ENCODE measurements around the gene MIGA2.
"Not testable (repeated sequence)": the region's sequence is repeated elsewhere in the genome, so short reads cannot be mapped to it uniquely, and the experiment has no call there.

MIGA2 gene

GRCh38 chr9:129102791-129103594 lies 66.6 kb downstream of the MIGA2 start:
- no peak for DNase-seq

GRCh38 chr9:129103595-129103965 lies 67.2 kb downstream of the MIGA2 start:
- DNase-seq: no peak

GRCh38 chr9:129104051-129104450 lies 67.6 kb downstream of the MIGA2 start:
- DNase-seq: no peak

GRCh38 chr9:129105857-129106694 lies 69.7 kb downstream of the MIGA2 start:
- DNase-seq: no peak

GRCh38 chr9:129107651-129108050 lies 71.2 kb downstream of the MIGA2 start:
- DNase-seq: no peak

- no peak for DNase-seq
These were observed 71.8 kb downstream of the MIGA2 start for GRCh38 chr9:129108083-129108804.

GRCh38 chr9:129108805-129109536 lies 72.5 kb downstream of the MIGA2 start:
- no peak for DNase-seq

GRCh38 chr9:129109537-129109903 lies 73.1 kb downstream of the MIGA2 start:
- DNase-seq: peak in 2 of 6 experiments; percentile 14 to 21

- no peak for DNase-seq
These were observed 73.7 kb downstream of the MIGA2 start for GRCh38 chr9:129109952-129110739.

GRCh38 chr9:129110740-129111527 lies 74.5 kb downstream of the MIGA2 start, which contains the start of the genes CRAT and PTPA:
Gene CRAT, minus strand, starts transcription at chr9:129110793. Its CDS starts 284 bp downstream, at chr9:129110509.
Gene PTPA, plus strand, starts transcription at chr9:129111415. Its CDS starts 186 bp downstream, at chr9:129111601.
- DNase-seq: peak; percentile 88 to 97 (median 96)

- DNase-seq: peak in 3 of 6 experiments; percentile 8 to 28 (median 28)
These were observed 75.2 kb downstream of the MIGA2 start for GRCh38 chr9:129111528-129112151.

GRCh38 chr9:129112526-129112925 lies 76.1 kb downstream of the MIGA2 start:
- not testable (repeated sequence) for DNase-seq

GRCh38 chr9:129113645-129114304 lies 77.3 kb downstream of the MIGA2 start:
- DNase-seq: no peak

GRCh38 chr9:129118799-129119198 lies 82.4 kb downstream of the MIGA2 start:
- no peak for DNase-seq

GRCh38 chr9:129121483-129121882 lies 85.1 kb downstream of the MIGA2 start:
- no peak for DNase-seq
